OCI-LY1 (cell line): ENCODE results near the gene TMC4.

Source experiments
- H2AFZ ChIP-seq: fragments of 200-600 bp; sonication (generic), shearing (Covaris generic); 2 replicates; pipeline ENCODE4 v1.6.0; 2014; ENCODE audit warnings: antibody characterized with exemption, mild to moderate bottlenecking, low read length
- H3F3A ChIP-seq: fragments of 200-600 bp; sonication (generic), shearing (Covaris generic); 2 replicates; pipeline ENCODE4 v1.6.0; 2014; ENCODE audit warnings: mild to moderate bottlenecking, antibody characterized with exemption, low read length, moderate library complexity; ENCODE audit not compliant: insufficient read depth
- H3K27ac ChIP-seq: fragments of 200-600 bp; sonication (generic); 2 replicates; pipeline ENCODE4 v1.5.1; 2014; ENCODE audit warnings: low read length, mixed run types, mild to moderate bottlenecking, low read depth; ENCODE audit not compliant: poor library complexity, severe bottlenecking
- H3K27me3 ChIP-seq: fragments of 200-600 bp; sonication (generic); 2 replicates; pipeline ENCODE4 v1.6.0; 2014; ENCODE audit warnings: antibody characterized with exemption, mild to moderate bottlenecking, low read length, moderate library complexity; ENCODE audit not compliant: insufficient read depth
- H3K36me3 ChIP-seq: fragments of 200-600 bp; sonication (generic); 2 replicates; pipeline ENCODE4 v1.6.1; 2014; ENCODE audit warnings: mild to moderate bottlenecking, antibody characterized with exemption, low read length, moderate library complexity, mixed read lengths; ENCODE audit not compliant: insufficient read depth
- H3K4me1 ChIP-seq: fragments of 200-600 bp; sonication (generic); 2 replicates; pipeline ENCODE4 v1.5.1; 2014; ENCODE audit warnings: mild to moderate bottlenecking, low read length, moderate library complexity; ENCODE audit not compliant: insufficient read depth, severe bottlenecking
- H3K4me2 ChIP-seq: fragments of 200-600 bp; sonication (generic), shearing (Covaris generic); 2 replicates; pipeline ENCODE4 v1.6.1; 2014; ENCODE audit warnings: low read length
- H3K4me3 ChIP-seq: fragments of 200-600 bp; sonication (generic); 2 replicates; pipeline ENCODE4 v1.5.1; 2014; ENCODE audit warnings: low read length, low read depth, mild to moderate bottlenecking, mixed read lengths; ENCODE audit not compliant: poor library complexity, severe bottlenecking
- H3K79me2 ChIP-seq: fragments of 200-600 bp; shearing (Covaris generic); 2 replicates; pipeline ENCODE4 v1.6.1; 2016; ENCODE audit warnings: mixed run types, low read length, mixed read lengths; ENCODE audit not compliant: insufficient read depth
- H3K9ac ChIP-seq: fragments of 200-600 bp; sonication (generic), shearing (Covaris generic); 2 replicates; pipeline ENCODE4 v1.6.1; 2014; ENCODE audit warnings: mild to moderate bottlenecking, low read length, mixed read lengths
- H3K9me2 ChIP-seq: fragments of 200-600 bp; sonication (generic), shearing (Covaris generic); 2 replicates; pipeline ENCODE4 v1.6.1; 2014; ENCODE audit warnings: low read depth, mild to moderate bottlenecking, low read length, mixed read lengths
- H3K9me3 ChIP-seq: fragments of 200-600 bp; shearing (Covaris generic); 2 replicates; pipeline ENCODE4 v1.6.1; 2014; ENCODE audit warnings: low read length, mixed read lengths
- H4K20me1 ChIP-seq: fragments of 200-600 bp; sonication (generic), shearing (Covaris generic); 2 replicates; pipeline ENCODE4 v1.6.0; 2016; ENCODE audit warnings: mild to moderate bottlenecking, low read length; ENCODE audit not compliant: insufficient read depth
- CTCF ChIP-seq: fragments of 200-600 bp; sonication (generic), shearing (Covaris generic); IDR thresholded peaks from 2 replicates; pipeline ENCODE4 v1.5.1; 2017; ENCODE audit warnings: mild to moderate bottlenecking, antibody characterized with exemption, low read length, moderate library complexity, mixed read lengths
- EZH2 ChIP-seq: fragments of 200-600 bp; sonication (generic), shearing (Covaris generic); IDR thresholded peaks from 2 replicates; pipeline ENCODE4 v1.8.0; 2017; ENCODE audit warnings: borderline replicate concordance, mixed run types, mild to moderate bottlenecking, antibody characterized with exemption, low read length, moderate library complexity, mixed read lengths

TMC4 gene

GRCh38 chr19:54189145-54189734, 16.3 kb upstream of the TMC4 start, which contains the start of gene MBOAT7:
Gene MBOAT7, minus strand, starts transcription at chr19:54189580. Its CDS starts 1,072 bp downstream, at chr19:54188508.
- Histone ChIP-seq H3K4me3 (peak within 1 kb of the TSS; percentile 82), H3K79me2 (no peaks in the 10 kb centered on the region), H3K27ac (peak within 1 kb of the TSS; percentile 92), H3K27me3 (no peaks in the 10 kb centered on the region), H3K36me3 (peaks cover 11% of the 10 kb centered on the region; the same call in 1 of the 2 replicates), H3K4me1 (peaks cover 21% of the 10 kb centered on the region), H4K20me1 (no peaks in the 10 kb centered on the region), H3K9me2 (no peaks in the 10 kb centered on the region), H2AFZ (no peak within 1 kb of the TSS), H3K9me3 (no peaks in the 10 kb centered on the region), H3K9ac (peak within 1 kb of the TSS; percentile 92), H3F3A (no peaks in the 10 kb centered on the region), H3K4me2 (peak within 1 kb of the TSS; percentile 93)
- TF ChIP-seq EZH2 = no peak
- TF ChIP-seq CTCF = peak; percentile 52

GRCh38 chr19:54188215-54188871, 15.4 kb upstream of the TMC4 start:
- no peaks in the 10 kb centered on the region for H3K9me3 ChIP-seq
- peak overlapping the region; percentile 92 for H3K27ac ChIP-seq
- H3K9me2 ChIP-seq = no peaks in the 10 kb centered on the region
- H3K36me3 ChIP-seq = peaks cover 7% of the 10 kb centered on the region; the same call in 1 of the 2 replicates
- H2AFZ ChIP-seq = no peak overlapping the region
- peaks cover 21% of the 10 kb centered on the region for H3K4me1 ChIP-seq
- no peaks in the 10 kb centered on the region for H3F3A ChIP-seq
- H3K9ac ChIP-seq = peak overlapping the region; percentile 92
- no peaks in the 10 kb centered on the region for H3K27me3 ChIP-seq
- H3K4me3 ChIP-seq = peak overlapping the region; percentile 82
- H3K4me2 ChIP-seq = peak overlapping the region; percentile 93
- H3K79me2 ChIP-seq = no peaks in the 10 kb centered on the region
- H4K20me1 ChIP-seq = no peaks in the 10 kb centered on the region
- TF ChIP-seq EZH2 (no peak), CTCF (no peak)

DNA sequence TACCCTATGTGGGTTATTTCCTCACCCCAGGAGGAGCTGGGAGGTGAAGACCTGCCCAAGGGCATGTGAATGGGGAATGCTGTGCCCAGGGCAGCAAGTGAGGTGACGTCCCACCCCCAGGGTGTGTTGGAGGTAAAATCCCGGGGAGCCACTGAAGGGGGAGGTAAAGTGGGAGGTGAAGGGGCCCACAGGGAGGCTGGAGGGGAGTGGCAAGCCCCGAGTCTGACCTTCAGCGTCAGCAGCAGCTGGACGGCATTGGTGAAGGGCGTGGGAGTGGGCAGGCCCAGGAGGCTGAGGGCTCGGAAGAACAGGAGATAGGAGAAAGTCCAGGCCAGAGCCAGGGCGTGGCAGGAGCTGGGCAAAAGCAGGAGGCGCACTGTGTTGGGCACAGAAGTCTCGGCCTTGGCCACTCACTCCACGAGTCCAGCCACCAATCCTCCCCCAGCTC, 14.0 kb upstream of the TMC4 start:
- H3F3A ChIP-seq = no peaks in the 10 kb centered on the region
- H3K9ac ChIP-seq = no peak overlapping the region
- H3K79me2 ChIP-seq = no peaks in the 10 kb centered on the region
- no peaks in the 10 kb centered on the region for H4K20me1 ChIP-seq
- peaks cover 16% of the 10 kb centered on the region for H3K4me1 ChIP-seq
- H2AFZ ChIP-seq = no peak overlapping the region
- H3K27me3 ChIP-seq = no peaks in the 10 kb centered on the region
- TF ChIP-seq CTCF (no peak), EZH2 (no peak)
- H3K4me2 ChIP-seq = no peak overlapping the region
- no peak overlapping the region for H3K27ac ChIP-seq
- no peaks in the 10 kb centered on the region for H3K9me2 ChIP-seq
- H3K4me3 ChIP-seq = no peak overlapping the region
- H3K36me3 ChIP-seq = no peaks in the 10 kb centered on the region
- no peaks in the 10 kb centered on the region for H3K9me3 ChIP-seq
